CD8-positive, alpha-beta memory T cell (primary cell): ENCODE measurements around the gene PRDM5. TPM values are rescaled to one million over a fixed set of nuclear protein-coding genes. Genes with fewer than 3 reads are reported as not detected.

Experiments
- CTCF ChIA-PET: fragments of 350-600 bp; sonication (Branson Sonifier 250); formaldehyde crosslinking; loops from one replicate; lab custom pipeline; 2021; ENCODE audit warnings: antibody characterized with exemption; lab: Charles Lee
- POLR2A ChIA-PET: fragments of 350-600 bp; sonication (Branson Sonifier 250); formaldehyde crosslinking; loops from one replicate; lab custom pipeline; 2021; ENCODE audit warnings: antibody characterized with exemption; lab: Charles Lee
- DNase-seq, 5 donors: peaks; one replicate each; pipeline versions ENCODE4 v3.0.0 to v3.0.0-alpha.2; 2020 to 2022; ENCODE audit warnings: mixed read lengths in 1 of 5
- H3K27ac ChIP-seq: one replicate; pipeline ENCODE4 v1.7.0; 2013; ENCODE audit warnings: low read depth, mild to moderate bottlenecking, low read length, moderate library complexity
- H3K27me3 ChIP-seq: 2 replicates; pipeline ENCODE4 v1.7.0; 2013; ENCODE audit warnings: low read length, mild to moderate bottlenecking; ENCODE audit not compliant: insufficient read depth, poor library complexity, severe bottlenecking
- H3K36me3 ChIP-seq: 2 replicates; pipeline ENCODE4 v1.7.0; 2013; ENCODE audit warnings: mild to moderate bottlenecking, low read length, moderate library complexity; ENCODE audit not compliant: insufficient read depth
- H3K4me1 ChIP-seq: 2 replicates; pipeline ENCODE4 v1.7.0; 2013; ENCODE audit warnings: mild to moderate bottlenecking, low read length, moderate library complexity; ENCODE audit not compliant: insufficient read depth
- H3K4me3 ChIP-seq: 2 replicates; pipeline ENCODE4 v1.7.0; 2013; ENCODE audit warnings: mild to moderate bottlenecking, low read length
- H3K9me3 ChIP-seq: 2 replicates; pipeline ENCODE4 v1.7.0; 2013; ENCODE audit warnings: mild to moderate bottlenecking, low read length
- H3K27ac Mint-ChIP-seq, 8 donors: one replicate each; pipeline ENCODE4 v1.8.0; 2020 to 2021; ENCODE audit warnings: mixed read lengths in 8 of 8, mild to moderate bottlenecking in 6 of 8, inconsistent platforms in 3 of 8, moderate library complexity in 3 of 8
- H3K27me3 Mint-ChIP-seq, 2 donors: one replicate each; pipeline ENCODE4 v1.8.0; 2020 to 2021; ENCODE audit warnings: mixed read lengths in 2 of 2, mild to moderate bottlenecking in 1 of 2, moderate library complexity in 1 of 2
- H3K36me3 Mint-ChIP-seq, 3 donors: one replicate each; pipeline ENCODE4 v1.8.0; 2020 to 2021; ENCODE audit warnings: mixed read lengths in 3 of 3, inconsistent platforms in 1 of 3, mild to moderate bottlenecking in 1 of 3
- H3K4me1 Mint-ChIP-seq, 3 donors: one replicate each; pipeline ENCODE4 v1.8.0; 2020 to 2021; ENCODE audit warnings: mixed read lengths in 3 of 3, inconsistent platforms in 1 of 3, mild to moderate bottlenecking in 1 of 3
- H3K4me3 Mint-ChIP-seq, 7 donors: one replicate each; pipeline ENCODE4 v1.8.0; 2020 to 2021; ENCODE audit warnings: mixed read lengths in 7 of 7, mild to moderate bottlenecking in 6 of 7, moderate library complexity in 4 of 7, inconsistent platforms in 2 of 7
- H3K9me3 Mint-ChIP-seq, 5 donors: one replicate each; pipeline ENCODE4 v1.8.0; 2020 to 2022; ENCODE audit warnings: mixed read lengths in 5 of 5, mild to moderate bottlenecking in 3 of 5, moderate library complexity in 2 of 5, inconsistent platforms in 1 of 5
- polyA plus RNA-seq: library from polyadenylated mRNA; unstranded; fragments of 300-500 nt; fragmentation: Illumina TruSeq; gene quantifications from one replicate; pipeline ENCODE4 v1.2.3, GENCODE V29; 2021
- total RNA-seq, 2 experiments: library from RNA; stranded (reverse); gene quantifications; one replicate each; pipeline ENCODE4 v1.2.3, GENCODE V29; 2021

PRDM5 gene
- total and polyA plus RNA-seq, 3 experiments from 2014 or later = 0.08 to 0.63 (median 0.24) TPM

DNA sequence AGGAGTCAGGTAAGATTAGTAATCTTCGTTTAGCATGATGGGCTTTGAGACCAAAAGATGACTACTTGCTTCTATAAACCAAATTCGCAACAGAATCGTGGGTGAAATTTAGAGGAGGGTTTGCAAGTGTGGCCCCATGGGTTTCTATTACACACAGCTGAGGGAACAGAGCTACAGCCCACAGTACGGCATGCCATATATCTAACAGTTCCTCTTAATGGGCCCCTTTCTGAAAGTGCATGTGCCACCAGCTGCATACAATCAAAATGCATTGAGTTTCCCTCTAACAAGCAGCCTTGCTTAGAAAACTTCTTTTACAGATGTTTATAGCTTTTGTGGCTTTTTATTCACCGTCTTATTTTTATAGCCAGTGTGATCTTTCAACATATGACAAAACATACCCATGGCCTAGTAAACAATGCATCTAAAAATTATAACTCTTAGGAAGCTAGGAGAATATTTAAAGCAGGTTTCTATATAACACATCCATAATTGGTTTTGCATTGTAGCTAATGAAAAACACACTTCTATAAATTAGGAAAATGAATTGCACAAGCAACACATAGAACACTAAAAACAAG lies 202.1 kb downstream of the PRDM5 start:
- H3K9me3 Mint-ChIP-seq = no peaks in the 10 kb centered on the region
- no peaks in the 10 kb centered on the region for H3K36me3 Mint-ChIP-seq
- H3K4me1 ChIP-seq = no peaks in the 10 kb centered on the region
- H3K27ac ChIP-seq = no peak overlapping the region
- no peaks in the 10 kb centered on the region for H3K27me3 ChIP-seq
- no peak overlapping the region for H3K4me3 ChIP-seq
- H3K9me3 ChIP-seq = no peaks in the 10 kb centered on the region
- no peaks in the 10 kb centered on the region for H3K4me1 Mint-ChIP-seq
- ChIA-PET POLR2A (no interaction called here), CTCF (no interaction called here)
- H3K4me3 Mint-ChIP-seq = no peak overlapping the region
- H3K36me3 ChIP-seq = no peaks in the 10 kb centered on the region
- H3K27me3 Mint-ChIP-seq = peaks cover 3 to 23% of the 10 kb centered on the region in 2 donors
- H3K27ac Mint-ChIP-seq = no peak overlapping the region
- DNase-seq = no peak

DNA sequence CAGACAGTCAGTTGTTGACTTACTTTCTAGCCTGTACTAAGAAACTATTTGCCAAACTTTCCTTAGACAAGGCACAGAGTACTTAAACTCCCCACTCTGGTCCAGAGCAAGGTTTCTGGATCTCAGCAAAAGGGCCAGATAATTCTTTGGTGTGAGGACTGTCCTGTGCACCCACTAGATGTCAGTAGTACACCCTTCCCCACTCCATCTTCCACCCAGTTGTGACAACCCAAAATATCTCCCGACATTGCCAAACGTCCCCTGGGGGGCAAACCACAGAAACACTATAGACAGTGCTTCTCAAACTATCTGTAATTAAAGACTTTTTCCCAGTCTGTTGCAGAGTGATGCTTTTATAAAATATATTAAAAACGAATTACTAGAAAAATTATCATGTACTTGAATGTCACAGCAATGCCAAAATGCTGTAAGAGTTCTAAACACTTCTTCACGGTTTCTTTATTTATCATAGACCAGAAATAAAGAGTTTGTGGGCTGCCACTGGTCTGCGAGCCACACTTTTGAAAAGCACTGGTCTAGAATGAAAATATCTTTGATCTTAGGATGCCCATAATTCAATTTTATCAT lies 203.5 kb downstream of the PRDM5 start:
- Mint-ChIP-seq H3K27ac (no peak overlapping the region), H3K9me3 (no peaks in the 10 kb centered on the region), H3K4me3 (no peak overlapping the region), H3K36me3 (no peaks in the 10 kb centered on the region), H3K4me1 (no peaks in the 10 kb centered on the region), H3K27me3 (peaks cover 3 to 26% of the 10 kb centered on the region in 2 donors)
- DNase-seq = peak in 2 of 5 donors; percentile 4 to 45
- no peak overlapping the region for H3K4me3 ChIP-seq
- no peaks in the 10 kb centered on the region for H3K36me3 ChIP-seq
- H3K9me3 ChIP-seq = no peaks in the 10 kb centered on the region
- no peaks in the 10 kb centered on the region for H3K4me1 ChIP-seq
- H3K27ac ChIP-seq = no peak overlapping the region
- H3K27me3 ChIP-seq = no peaks in the 10 kb centered on the region
- POLR2A ChIA-PET = no interaction called here
- CTCF ChIA-PET = no interaction called here

DNA sequence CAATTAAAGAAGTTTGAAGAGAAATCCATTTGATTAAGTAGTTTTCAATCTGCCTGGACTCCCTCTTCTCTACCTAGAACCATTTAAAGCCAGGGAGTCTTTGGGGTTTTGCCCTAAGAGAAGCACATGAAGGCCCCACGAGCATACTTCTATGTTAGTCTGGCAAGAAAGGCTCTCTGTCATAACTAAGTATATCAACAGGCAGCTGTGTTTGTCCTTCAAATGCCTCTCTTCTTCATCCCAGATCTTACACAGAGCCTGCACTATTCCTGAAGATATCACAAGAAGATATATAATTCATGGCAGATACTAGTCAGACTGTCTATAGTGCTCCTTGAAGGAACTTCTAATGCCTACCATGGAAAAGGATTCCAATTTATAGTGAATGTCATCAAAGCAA lies 206.2 kb downstream of the PRDM5 start:
- Mint-ChIP-seq H3K27me3 (peaks cover 3 to 22% of the 10 kb centered on the region in 2 donors), H3K27ac (no peak overlapping the region), H3K36me3 (no peaks in the 10 kb centered on the region), H3K9me3 (no peaks in the 10 kb centered on the region), H3K4me1 (no peaks in the 10 kb centered on the region), H3K4me3 (no peak overlapping the region)
- Histone ChIP-seq H3K27ac (no peak overlapping the region), H3K4me1 (no peaks in the 10 kb centered on the region), H3K36me3 (no peaks in the 10 kb centered on the region), H3K9me3 (no peaks in the 10 kb centered on the region), H3K27me3 (no peaks in the 10 kb centered on the region), H3K4me3 (no peak overlapping the region)
- DNase-seq = no peak
- ChIA-PET CTCF (no interaction called here), POLR2A (no interaction called here)

DNA sequence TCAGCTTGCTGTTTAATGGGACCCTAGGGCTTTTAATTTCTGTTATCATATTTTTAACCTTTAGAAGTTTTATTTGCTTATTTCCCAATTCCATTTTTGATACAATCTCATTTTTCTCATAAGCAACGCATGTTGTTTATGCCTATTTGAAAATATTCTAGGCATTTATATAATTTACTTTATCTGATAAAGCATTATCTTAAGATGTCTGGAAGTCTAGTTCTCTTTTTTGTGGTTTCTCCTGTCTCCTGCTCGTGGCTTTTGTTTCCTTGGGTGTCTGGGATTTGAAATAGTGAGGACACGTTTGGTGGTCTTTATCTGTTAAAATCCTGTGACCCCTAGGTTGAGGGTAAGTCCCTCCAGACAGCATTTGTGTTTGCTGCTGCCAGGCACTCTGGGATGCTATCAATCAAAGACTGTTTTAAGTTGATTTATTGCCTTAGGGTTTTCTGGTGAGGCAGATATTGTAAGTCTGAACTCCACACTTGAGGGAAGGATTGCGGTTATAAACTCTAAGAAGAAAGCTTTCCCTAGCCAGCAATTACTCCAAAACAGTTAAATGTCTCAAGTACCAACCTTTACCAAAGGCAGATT lies 208.0 kb downstream of the PRDM5 start:
- Histone ChIP-seq H3K9me3 (no peaks in the 10 kb centered on the region), H3K36me3 (no peaks in the 10 kb centered on the region), H3K4me1 (no peaks in the 10 kb centered on the region), H3K27me3 (no peaks in the 10 kb centered on the region), H3K27ac (no peak overlapping the region), H3K4me3 (no peak overlapping the region)
- no peaks in the 10 kb centered on the region for H3K9me3 Mint-ChIP-seq
- peaks cover 3 to 22% of the 10 kb centered on the region in 2 donors for H3K27me3 Mint-ChIP-seq
- no peak for DNase-seq
- H3K27ac Mint-ChIP-seq = no peak overlapping the region
- ChIA-PET POLR2A (no interaction called here), CTCF (no interaction called here)
- no peak overlapping the region for H3K4me3 Mint-ChIP-seq
- no peaks in the 10 kb centered on the region for H3K4me1 Mint-ChIP-seq
- H3K36me3 Mint-ChIP-seq = no peaks in the 10 kb centered on the region

DNA sequence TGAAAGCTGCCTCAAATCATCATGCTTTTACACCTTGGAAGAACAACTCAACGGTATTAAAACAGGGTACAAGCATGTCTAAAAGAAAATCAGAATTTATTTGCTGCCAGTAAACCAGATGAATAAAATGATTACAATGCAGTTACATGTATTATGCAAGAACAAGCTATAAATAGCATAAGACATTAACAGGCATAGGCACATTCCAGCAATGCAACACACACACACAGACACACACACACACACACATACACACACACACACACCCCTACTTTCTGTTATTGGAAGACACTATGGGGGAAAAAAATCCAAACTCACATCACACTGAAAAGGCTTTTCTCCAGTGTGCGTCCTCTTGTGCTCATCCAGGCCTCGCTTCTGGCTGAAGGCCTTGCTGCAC lies 212.5 kb downstream of the PRDM5 start:
- Mint-ChIP-seq H3K4me1 (no peaks in the 10 kb centered on the region), H3K9me3 (peaks cover 0 to 2% (median 0%) of the 10 kb centered on the region in 5 donors), H3K27ac (no peak overlapping the region), H3K36me3 (no peaks in the 10 kb centered on the region), H3K4me3 (no peak overlapping the region), H3K27me3 (peaks cover 2 to 18% of the 10 kb centered on the region in 2 donors)
- H3K36me3 ChIP-seq = no peaks in the 10 kb centered on the region
- ChIA-PET POLR2A (no interaction called here), CTCF (no interaction called here)
- H3K4me3 ChIP-seq = no peak overlapping the region
- no peak for DNase-seq
- H3K27me3 ChIP-seq = no peaks in the 10 kb centered on the region
- H3K9me3 ChIP-seq = no peaks in the 10 kb centered on the region
- no peaks in the 10 kb centered on the region for H3K4me1 ChIP-seq
- no peak overlapping the region for H3K27ac ChIP-seq

DNA sequence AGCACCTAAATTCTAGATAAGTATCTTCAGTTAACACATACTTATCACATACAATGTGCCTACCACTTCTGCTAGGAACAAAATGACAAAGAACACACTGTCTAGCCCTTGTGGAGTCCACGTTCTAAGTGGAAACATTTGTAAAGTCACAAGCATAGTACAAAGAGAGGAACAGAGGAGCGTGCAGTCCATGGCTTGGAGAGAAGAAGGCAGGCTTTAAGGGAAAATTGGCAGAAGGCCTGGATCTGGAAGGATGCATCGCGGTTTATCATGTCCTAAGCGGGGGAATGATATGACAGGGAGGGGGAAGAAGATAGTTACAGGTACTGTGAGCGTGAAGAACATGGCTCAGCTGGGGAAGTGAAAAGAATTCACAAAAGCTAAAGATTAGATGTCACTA lies 218.0 kb downstream of the PRDM5 start:
- Histone ChIP-seq H3K36me3 (no peaks in the 10 kb centered on the region), H3K27ac (no peak overlapping the region), H3K4me3 (no peak overlapping the region), H3K27me3 (no peaks in the 10 kb centered on the region), H3K4me1 (no peaks in the 10 kb centered on the region), H3K9me3 (no peaks in the 10 kb centered on the region)
- Mint-ChIP-seq H3K4me3 (no peak overlapping the region), H3K9me3 (peaks cover 0 to 9% (median 1%) of the 10 kb centered on the region in 5 donors), H3K36me3 (no peaks in the 10 kb centered on the region), H3K4me1 (no peaks in the 10 kb centered on the region), H3K27ac (no peak overlapping the region), H3K27me3 (peaks cover 12 to 20% of the 10 kb centered on the region in 2 donors)
- DNase-seq = no peak
- ChIA-PET CTCF (no interaction called here), POLR2A (no interaction called here)

DNA sequence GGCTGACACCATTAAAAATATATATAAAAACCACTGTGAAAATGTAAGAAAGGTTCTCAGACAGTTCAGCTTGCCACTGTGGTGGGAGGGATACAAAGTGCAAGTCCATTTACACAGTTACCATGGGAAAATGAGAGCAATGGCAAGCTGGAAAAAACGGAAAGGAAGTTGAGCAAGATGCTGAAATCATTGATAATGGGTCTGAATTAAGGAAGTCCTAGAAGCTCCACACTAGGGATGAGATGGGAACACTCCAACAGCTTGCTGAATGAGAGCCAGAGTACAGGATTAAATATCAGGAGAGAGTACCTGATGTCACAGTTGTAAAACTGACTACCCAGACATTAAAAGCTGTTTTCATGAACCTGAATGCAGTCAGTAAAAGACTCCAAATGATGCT lies 218.6 kb downstream of the PRDM5 start:
- H3K27ac ChIP-seq = no peak overlapping the region
- POLR2A ChIA-PET = no interaction called here
- no peaks in the 10 kb centered on the region for H3K9me3 ChIP-seq
- no peaks in the 10 kb centered on the region for H3K36me3 Mint-ChIP-seq
- H3K27ac Mint-ChIP-seq = no peak overlapping the region
- H3K4me3 Mint-ChIP-seq = peak overlapping the region in 1 of 7 donors; percentile 63
- no peak overlapping the region for H3K4me3 ChIP-seq
- H3K4me1 Mint-ChIP-seq = no peaks in the 10 kb centered on the region
- peaks cover 13 to 22% of the 10 kb centered on the region in 2 donors for H3K27me3 Mint-ChIP-seq
- no peaks in the 10 kb centered on the region for H3K27me3 ChIP-seq
- peaks cover 0 to 9% (median 1%) of the 10 kb centered on the region in 5 donors for H3K9me3 Mint-ChIP-seq
- H3K36me3 ChIP-seq = no peaks in the 10 kb centered on the region
- CTCF ChIA-PET = no interaction called here
- no peak for DNase-seq
- H3K4me1 ChIP-seq = no peaks in the 10 kb centered on the region

DNA sequence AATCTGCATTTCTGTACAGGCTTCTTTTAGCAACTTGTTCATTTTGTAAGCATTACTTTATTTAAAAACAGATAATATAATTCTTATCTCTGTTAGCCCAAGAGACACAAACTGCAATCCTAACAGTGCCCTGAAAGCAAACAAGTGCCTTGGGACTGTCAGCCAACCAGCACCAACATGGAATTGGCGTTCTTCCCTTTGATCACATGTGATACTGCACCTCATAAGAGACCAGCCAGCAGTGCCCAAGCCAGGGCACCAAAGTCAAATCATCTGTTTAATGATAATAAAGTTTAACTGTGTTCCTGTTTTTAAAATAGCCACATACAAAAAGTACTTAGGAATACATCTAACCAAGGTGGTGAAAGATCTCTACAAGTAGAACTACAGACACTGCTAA lies 223.2 kb downstream of the PRDM5 start:
- Mint-ChIP-seq H3K36me3 (no peaks in the 10 kb centered on the region), H3K27me3 (peaks cover 14 to 19% of the 10 kb centered on the region in 2 donors), H3K4me3 (no peak overlapping the region), H3K27ac (no peak overlapping the region), H3K4me1 (no peaks in the 10 kb centered on the region), H3K9me3 (peaks cover 0 to 7% (median 0%) of the 10 kb centered on the region in 5 donors)
- ChIA-PET CTCF (no interaction called here), POLR2A (no interaction called here)
- Histone ChIP-seq H3K36me3 (no peaks in the 10 kb centered on the region), H3K9me3 (no peaks in the 10 kb centered on the region), H3K27me3 (peaks cover 3% of the 10 kb centered on the region), H3K27ac (no peak overlapping the region), H3K4me3 (no peak overlapping the region), H3K4me1 (no peaks in the 10 kb centered on the region)
- no peak for DNase-seq
